ENCODE results near the gene UBTD2.
A peak's percentile ranks its signal among the peaks of the same experiment; 100 is the strongest.
"Not testable (repeated sequence)": the region's sequence is repeated elsewhere in the genome, so short reads cannot be mapped to it uniquely, and the experiment has no call there.

UBTD2 gene

GRCh38 chr5:172293054-172293744 is 9.6 kb upstream of the UBTD2 start:
- Histone ChIP-seq H3K4me1 (ENCODE audit: control insufficient read depth in 2 of 2, insufficient read depth in 1 of 2, low read depth in 1 of 2, low read length in 2 of 2) (peaks cover 0 to 2% of the 10 kb centered on the region in 2 donors), H2AFZ (ENCODE audit: low read length) (peak overlapping the region; percentile 16), H3K36me3 (replicated peaks in 1 of 2; ENCODE audit: control insufficient read depth in 2 of 2, insufficient read depth in 2 of 2, low read length in 2 of 2) (no peaks in the 10 kb centered on the region), H3K9me3 (replicated peaks in 1 of 2; ENCODE audit: control insufficient read depth in 2 of 2, insufficient read depth in 1 of 2, low read depth in 1 of 2, low read length in 2 of 2) (no peaks in the 10 kb centered on the region), H3K27me3 (ENCODE audit: control insufficient read depth in 3 of 3, insufficient read depth in 3 of 3, low read depth in 1 of 3, low read length in 3 of 3) (no peaks in the 10 kb centered on the region), H3K14ac (ENCODE audit: low read length) (no peak overlapping the region), H3K9ac (ENCODE audit: low read depth, low read length, poor library complexity) (no peak overlapping the region), H3K79me1 (ENCODE audit: low read depth, low read length) (no peaks in the 10 kb centered on the region), H2AK5ac (ENCODE audit: low read depth, low read length) (no peak overlapping the region), H3K4me2 (ENCODE audit: insufficient read depth, low read length, poor library complexity, severe bottlenecking) (no peak overlapping the region), H4K91ac (ENCODE audit: low read depth, low read length, poor library complexity) (no peak overlapping the region), H2BK120ac (ENCODE audit: low read depth, low read length) (no peak overlapping the region), H3K23ac (ENCODE audit: low read depth, low read length, poor library complexity) (no peak overlapping the region), H3K4me3 (ENCODE audit: low read length in 2 of 2) (no peak overlapping the region), H3K27ac (replicated peaks; ENCODE audit: low read length) (no peak overlapping the region), H3K4ac (ENCODE audit: low read length) (no peak overlapping the region), H3K18ac (ENCODE audit: low read length) (no peak overlapping the region), H2BK12ac (ENCODE audit: low read length) (no peak overlapping the region), H2BK5ac (ENCODE audit: low read length) (no peak overlapping the region), H2BK15ac (ENCODE audit: low read length) (no peak overlapping the region), H4K8ac (ENCODE audit: low read depth, low read length) (no peak overlapping the region)
- no CpG with 5 or more reads among the region's 5 CpGs for WGBS, 2 donors (ENCODE audit: extremely low coverage in 2 of 2, insufficient read length in 2 of 2, insufficient replicate concordance in 1 of 2)
- peak; percentile 54 for DNase-seq (ENCODE audit: low spot score)

DNA sequence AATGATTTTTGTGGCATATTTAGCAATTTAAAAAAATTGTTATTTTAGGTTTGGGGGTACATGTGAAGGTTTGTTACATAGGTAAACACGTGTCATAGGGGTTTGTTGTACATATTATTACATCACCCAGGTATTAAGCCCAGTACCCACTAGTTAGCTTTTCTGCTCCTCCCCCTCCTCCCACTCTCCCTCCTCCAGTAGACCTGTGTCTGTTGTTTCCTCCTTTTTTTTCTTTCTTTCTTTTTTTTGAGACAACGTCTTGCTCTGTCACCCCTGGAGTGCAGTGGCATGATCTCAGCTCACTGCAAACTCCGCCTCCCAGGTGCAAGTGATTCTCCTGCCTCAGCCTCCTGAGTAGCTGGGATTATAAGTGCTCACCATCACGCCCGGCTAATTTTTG is 8.3 kb upstream of the UBTD2 start:
- H2BK15ac ChIP-seq (ENCODE audit: low read length); H3K4me1 ChIP-seq (ENCODE audit: control insufficient read depth in 2 of 2, insufficient read depth in 1 of 2, low read depth in 1 of 2, low read length in 2 of 2); H3K79me1 ChIP-seq (ENCODE audit: low read depth, low read length); H3K4ac ChIP-seq (ENCODE audit: low read length); H2BK120ac ChIP-seq (ENCODE audit: low read depth, low read length); H3K36me3 ChIP-seq (replicated peaks in 1 of 2; ENCODE audit: control insufficient read depth in 2 of 2, insufficient read depth in 2 of 2, low read length in 2 of 2); H2AK5ac ChIP-seq (ENCODE audit: low read depth, low read length); H3K4me3 ChIP-seq (ENCODE audit: low read length in 2 of 2); H3K18ac ChIP-seq (ENCODE audit: low read length); H3K9me3 ChIP-seq (replicated peaks in 1 of 2; ENCODE audit: control insufficient read depth in 2 of 2, insufficient read depth in 1 of 2, low read depth in 1 of 2, low read length in 2 of 2); H3K23ac ChIP-seq (ENCODE audit: low read depth, low read length, poor library complexity); H2BK5ac ChIP-seq (ENCODE audit: low read length); DNase-seq (ENCODE audit: low spot score); H3K9ac ChIP-seq (ENCODE audit: low read depth, low read length, poor library complexity); H4K91ac ChIP-seq (ENCODE audit: low read depth, low read length, poor library complexity); H3K4me2 ChIP-seq (ENCODE audit: insufficient read depth, low read length, poor library complexity, severe bottlenecking); H2BK12ac ChIP-seq (ENCODE audit: low read length); H4K8ac ChIP-seq (ENCODE audit: low read depth, low read length); H3K14ac ChIP-seq (ENCODE audit: low read length); H2AFZ ChIP-seq (ENCODE audit: low read length); H3K27me3 ChIP-seq (ENCODE audit: control insufficient read depth in 3 of 3, insufficient read depth in 3 of 3, low read depth in 1 of 3, low read length in 3 of 3); H3K27ac ChIP-seq (replicated peaks; ENCODE audit: low read length): not testable (repeated sequence)
- no CpG with 5 or more reads among the region's 5 CpGs for WGBS, 2 donors (ENCODE audit: extremely low coverage in 2 of 2, insufficient read length in 2 of 2, insufficient replicate concordance in 1 of 2)

GRCh38 chr5:172288465-172288864 is 4.9 kb upstream of the UBTD2 start:
- H3K4ac ChIP-seq (ENCODE audit: low read length) = no peak overlapping the region
- H4K8ac ChIP-seq (ENCODE audit: low read depth, low read length) = no peak overlapping the region
- H3K27ac ChIP-seq (replicated peaks; ENCODE audit: low read length) = no peak overlapping the region
- H3K14ac ChIP-seq (ENCODE audit: low read length) = no peak overlapping the region
- H3K27me3 ChIP-seq (ENCODE audit: control insufficient read depth in 3 of 3, insufficient read depth in 3 of 3, low read depth in 1 of 3, low read length in 3 of 3) = no peaks in the 10 kb centered on the region
- peaks cover 2 to 8% of the 10 kb centered on the region in 2 donors for H3K4me1 ChIP-seq (ENCODE audit: control insufficient read depth in 2 of 2, insufficient read depth in 1 of 2, low read depth in 1 of 2, low read length in 2 of 2)
- H4K91ac ChIP-seq (ENCODE audit: low read depth, low read length, poor library complexity) = no peak overlapping the region
- H3K4me2 ChIP-seq (ENCODE audit: insufficient read depth, low read length, poor library complexity, severe bottlenecking) = no peak overlapping the region
- no CpG with 5 or more reads among the region's 4 CpGs for WGBS, 2 donors (ENCODE audit: extremely low coverage in 2 of 2, insufficient read length in 2 of 2, insufficient replicate concordance in 1 of 2)
- H2AK5ac ChIP-seq (ENCODE audit: low read depth, low read length) = no peak overlapping the region
- no peak overlapping the region for H2BK15ac ChIP-seq (ENCODE audit: low read length)
- H3K9me3 ChIP-seq (replicated peaks in 1 of 2; ENCODE audit: control insufficient read depth in 2 of 2, insufficient read depth in 1 of 2, low read depth in 1 of 2, low read length in 2 of 2) = no peaks in the 10 kb centered on the region
- no peak overlapping the region for H3K23ac ChIP-seq (ENCODE audit: low read depth, low read length, poor library complexity)
- no peaks in the 10 kb centered on the region for H3K79me1 ChIP-seq (ENCODE audit: low read depth, low read length)
- H3K18ac ChIP-seq (ENCODE audit: low read length) = no peak overlapping the region
- H2AFZ ChIP-seq (ENCODE audit: low read length) = no peak overlapping the region
- DNase-seq (ENCODE audit: low spot score) = no peak
- no peak overlapping the region for H3K4me3 ChIP-seq (ENCODE audit: low read length in 2 of 2)
- no peak overlapping the region for H2BK12ac ChIP-seq (ENCODE audit: low read length)
- H2BK120ac ChIP-seq (ENCODE audit: low read depth, low read length) = no peak overlapping the region
- H3K9ac ChIP-seq (ENCODE audit: low read depth, low read length, poor library complexity) = no peak overlapping the region
- no peak overlapping the region for H2BK5ac ChIP-seq (ENCODE audit: low read length)
- H3K36me3 ChIP-seq (replicated peaks in 1 of 2; ENCODE audit: control insufficient read depth in 2 of 2, insufficient read depth in 2 of 2, low read length in 2 of 2) = no peaks in the 10 kb centered on the region

- H3K18ac ChIP-seq (ENCODE audit: low read length); H3K4me2 ChIP-seq (ENCODE audit: insufficient read depth, low read length, poor library complexity, severe bottlenecking); H3K14ac ChIP-seq (ENCODE audit: low read length); H3K4me3 ChIP-seq (ENCODE audit: low read length in 2 of 2); H3K27me3 ChIP-seq (ENCODE audit: control insufficient read depth in 3 of 3, insufficient read depth in 3 of 3, low read depth in 1 of 3, low read length in 3 of 3); H2BK120ac ChIP-seq (ENCODE audit: low read depth, low read length); H4K91ac ChIP-seq (ENCODE audit: low read depth, low read length, poor library complexity); H2BK15ac ChIP-seq (ENCODE audit: low read length); H4K8ac ChIP-seq (ENCODE audit: low read depth, low read length); H3K4me1 ChIP-seq (ENCODE audit: control insufficient read depth in 2 of 2, insufficient read depth in 1 of 2, low read depth in 1 of 2, low read length in 2 of 2); DNase-seq (ENCODE audit: low spot score); H3K23ac ChIP-seq (ENCODE audit: low read depth, low read length, poor library complexity); H3K9ac ChIP-seq (ENCODE audit: low read depth, low read length, poor library complexity); H3K9me3 ChIP-seq (replicated peaks in 1 of 2; ENCODE audit: control insufficient read depth in 2 of 2, insufficient read depth in 1 of 2, low read depth in 1 of 2, low read length in 2 of 2); H2BK5ac ChIP-seq (ENCODE audit: low read length); H3K27ac ChIP-seq (replicated peaks; ENCODE audit: low read length); H2AK5ac ChIP-seq (ENCODE audit: low read depth, low read length); H3K4ac ChIP-seq (ENCODE audit: low read length); H3K79me1 ChIP-seq (ENCODE audit: low read depth, low read length); H3K36me3 ChIP-seq (replicated peaks in 1 of 2; ENCODE audit: control insufficient read depth in 2 of 2, insufficient read depth in 2 of 2, low read length in 2 of 2); H2BK12ac ChIP-seq (ENCODE audit: low read length); H2AFZ ChIP-seq (ENCODE audit: low read length): not testable (repeated sequence)
- WGBS, 2 donors (ENCODE audit: extremely low coverage in 2 of 2, insufficient read length in 2 of 2, insufficient replicate concordance in 1 of 2) = no CpG with 5 or more reads among the region's 3 CpGs
Observed at GRCh38 chr5:172287140-172287539, 3.6 kb upstream of the UBTD2 start.
